Measurements from ENCODE around the gene SPOCK3. TPM values are rescaled to one million over a fixed set of nuclear protein-coding genes. Genes with fewer than 3 reads are reported as not detected.

Gene SPOCK3
- total and polyA plus RNA-seq, 2 experiments from 2014 or later: 1.6 to 4.1 TPM

- TF ChIP-seq ZNF462 (CRISPR knock-in tag; IDR thresholded peaks at IDR 0.05) (no peak), ZNF331 (CRISPR knock-in tag; IDR thresholded peaks at IDR 0.05; ENCODE audit: low read depth) (no peak), ETS1 (IDR thresholded peaks at IDR 0.05) (no peak)
Observed at GRCh38 chr4:166977596-166977995, 256.7 kb downstream of the SPOCK3 start (continued).

- no peak overlapping the region for H3K4me2 ChIP-seq
- ATAC-seq: no peak
- DNase-seq (ENCODE audit: low spot score): no peak
- TF ChIP-seq EZH2 (IDR thresholded peaks at IDR 0.05; ENCODE audit: low read depth, unreplicated experiment) (no peak), JUNB (IDR thresholded peaks at IDR 0.05; ENCODE audit: unreplicated experiment) (no peak), STAT1 (IDR thresholded peaks at IDR 0.05; ENCODE audit: unreplicated experiment) (no peak), ZNF114 (CRISPR knock-in tag; IDR thresholded peaks at IDR 0.05) (no peak), EZH2phosphoT487 (IDR thresholded peaks at IDR 0.05; ENCODE audit: unreplicated experiment) (no peak), CTCF (conservative IDR thresholded peaks at IDR 0.05; ENCODE audit: low read depth in 2 of 2) (no peak), CREB1 (CRISPR knock-in tag; IDR thresholded peaks at IDR 0.05; ENCODE audit: low read depth) (no peak)
Observed at GRCh38 chr4:166972071-166972470, 262.2 kb downstream of the SPOCK3 start.

More at GRCh38 chr4:166972071-166972470, 262.2 kb downstream of the SPOCK3 start:
- Histone ChIP-seq H2AFZ (no peak overlapping the region), H3K9me2 (ENCODE audit: insufficient read depth) (peaks cover 4% of the 10 kb centered on the region; the same call in 1 of the 2 replicates), H3K4me3 (no peak overlapping the region), H3K79me2 (replicated peaks; ENCODE audit: insufficient read depth) (no peaks in the 10 kb centered on the region), H3K36me3 (ENCODE audit: insufficient read depth) (peaks cover 14% of the 10 kb centered on the region; the same call in 1 of the 2 replicates), H3K27me3 (ENCODE audit: insufficient read depth) (no peaks in the 10 kb centered on the region), H4K20me1 (replicated peaks; ENCODE audit: insufficient read depth) (no peaks in the 10 kb centered on the region), H3K27ac (ENCODE audit: low read depth) (no peak overlapping the region), H3K4me1 (ENCODE audit: insufficient read depth) (no peaks in the 10 kb centered on the region), H3F3A (replicated peaks; ENCODE audit: low read depth) (no peaks in the 10 kb centered on the region)
- H3K4me1 Mint-ChIP-seq: no peaks in the 10 kb centered on the region
- peaks cover 21% of the 10 kb centered on the region for H3K36me3 Mint-ChIP-seq (ENCODE audit: low read depth)
- H3K27ac Mint-ChIP-seq: no peak overlapping the region
- H3K4me3 Mint-ChIP-seq: no peak overlapping the region
- H3K9me3 Mint-ChIP-seq: peaks cover 28% of the 10 kb centered on the region
- no peaks in the 10 kb centered on the region for H3K27me3 Mint-ChIP-seq (ENCODE audit: insufficient read depth, low read depth, poor library complexity)

Measured in GM23338 (cell line).